ENCODE measurements around the gene LDLRAD4.

DNA sequence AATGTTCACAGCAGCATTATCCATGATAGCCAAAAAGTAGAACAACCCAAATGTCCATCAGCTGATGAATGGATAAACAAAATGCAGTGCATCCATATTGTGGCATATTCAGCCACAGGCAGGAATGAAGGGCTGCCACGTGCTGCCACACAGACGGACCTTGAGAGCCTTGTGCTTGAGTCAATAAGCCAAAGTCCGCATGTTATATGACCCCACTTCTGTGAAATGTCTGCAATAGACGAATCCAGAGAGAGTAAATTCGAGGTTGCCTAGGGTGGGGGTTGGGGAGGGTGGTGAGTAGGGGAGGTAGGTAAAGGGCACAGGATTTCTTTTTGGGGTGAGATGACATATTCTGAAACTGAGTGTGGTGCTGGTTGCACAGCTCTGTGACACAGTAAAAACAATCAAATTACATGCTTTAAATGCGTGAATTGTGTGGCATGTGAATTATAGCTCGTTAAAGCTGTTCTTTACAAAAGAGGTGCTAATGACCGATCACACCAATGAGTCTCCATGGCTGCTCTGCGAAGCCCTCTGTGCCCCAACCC lies 38.9 kb upstream of the LDLRAD4 start:
- TF ChIP-seq, protein P1, sequence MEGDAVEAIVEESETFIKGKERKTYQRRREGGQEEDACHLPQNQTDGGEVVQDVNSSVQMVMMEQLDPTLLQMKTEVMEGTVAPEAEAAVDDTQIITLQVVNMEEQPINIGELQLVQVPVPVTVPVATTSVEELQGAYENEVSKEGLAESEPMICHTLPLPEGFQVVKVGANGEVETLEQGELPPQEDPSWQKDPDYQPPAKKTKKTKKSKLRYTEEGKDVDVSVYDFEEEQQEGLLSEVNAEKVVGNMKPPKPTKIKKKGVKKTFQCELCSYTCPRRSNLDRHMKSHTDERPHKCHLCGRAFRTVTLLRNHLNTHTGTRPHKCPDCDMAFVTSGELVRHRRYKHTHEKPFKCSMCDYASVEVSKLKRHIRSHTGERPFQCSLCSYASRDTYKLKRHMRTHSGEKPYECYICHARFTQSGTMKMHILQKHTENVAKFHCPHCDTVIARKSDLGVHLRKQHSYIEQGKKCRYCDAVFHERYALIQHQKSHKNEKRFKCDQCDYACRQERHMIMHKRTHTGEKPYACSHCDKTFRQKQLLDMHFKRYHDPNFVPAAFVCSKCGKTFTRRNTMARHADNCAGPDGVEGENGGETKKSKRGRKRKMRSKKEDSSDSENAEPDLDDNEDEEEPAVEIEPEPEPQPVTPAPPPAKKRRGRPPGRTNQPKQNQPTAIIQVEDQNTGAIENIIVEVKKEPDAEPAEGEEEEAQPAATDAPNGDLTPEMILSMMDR (IDR thresholded peaks at IDR 0.05), result no peak
- TF ChIP-seq EP300 (IDR thresholded peaks at IDR 0.05) (no peak), POLR2A (IDR thresholded peaks at IDR 0.05) (no peak)

Measured in stomach (tissue), 4 donors.